Stimulated activated CD4-positive, alpha-beta T cell treated with anti-CD3 and anti-CD28 coated beads, Interleukin-2, amount 100 ng/mL, for 48 hours (primary cell): ENCODE results near the gene ACOT9.
"Not testable (repeated sequence)": the region's sequence is repeated elsewhere in the genome, so short reads cannot be mapped to it uniquely, and the experiment has no call there.

ENCODE experiments used
- DNase-seq, 2 donors: peaks; one replicate each; pipeline ENCODE4 v3.0.0-alpha.2; 2020

The ACOT9 gene

DNA sequence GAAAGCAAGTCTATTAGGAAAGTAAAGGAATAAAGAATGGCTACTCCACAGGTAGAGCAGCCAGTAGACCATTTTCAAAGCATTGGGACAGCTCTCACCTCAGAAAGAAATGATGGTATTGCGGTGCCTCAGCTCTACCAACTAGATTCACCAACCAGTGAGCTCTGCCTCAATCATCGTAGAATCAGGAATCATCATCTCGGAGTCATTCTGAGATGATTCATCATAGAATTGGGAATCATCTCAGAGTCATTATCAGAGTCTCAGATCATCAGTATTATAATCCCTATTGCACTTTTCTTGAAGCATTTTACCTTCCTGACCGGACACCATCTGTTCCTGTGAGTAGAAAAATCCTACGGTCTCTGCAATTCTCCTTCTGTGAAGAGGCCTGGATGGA is 22.4 kb upstream of the ACOT9 start:
- no peak for DNase-seq

DNA sequence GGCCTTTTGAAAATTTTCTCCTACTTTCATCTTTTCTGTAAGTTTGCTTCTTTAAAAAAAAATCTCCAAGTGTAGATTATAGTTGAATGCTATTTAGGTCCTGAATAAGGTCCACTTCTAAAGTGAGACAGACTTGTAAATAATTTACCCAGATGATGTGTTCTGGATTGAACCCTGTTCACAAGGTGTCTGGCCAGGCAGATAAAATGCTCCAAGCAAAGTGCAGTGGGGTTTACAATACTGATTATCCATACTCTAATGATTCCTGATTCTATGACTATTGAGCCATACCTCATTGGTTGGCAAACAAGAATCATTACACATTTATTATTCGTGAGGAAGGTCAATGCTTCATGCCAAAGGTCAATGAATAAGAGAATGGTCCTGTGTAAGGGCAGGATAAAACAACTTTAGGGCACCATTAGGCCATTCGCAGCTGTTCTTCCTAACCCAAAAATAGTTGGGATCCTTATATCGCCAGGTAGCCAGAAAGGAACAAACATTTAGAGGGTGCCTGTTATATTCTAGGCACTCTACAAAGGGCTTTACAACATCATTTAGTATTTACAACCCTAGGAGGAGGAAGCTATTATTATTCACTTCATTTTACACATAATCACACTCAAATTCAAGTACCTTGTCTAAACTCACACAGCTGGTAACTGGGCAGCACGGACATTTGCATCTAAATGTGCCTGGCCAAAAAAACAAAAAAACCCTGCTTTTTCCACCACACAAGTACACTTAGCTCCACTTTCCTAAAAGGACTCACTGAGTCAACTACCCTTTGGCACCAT is 21.3 kb upstream of the ACOT9 start:
- no peak for DNase-seq

DNA sequence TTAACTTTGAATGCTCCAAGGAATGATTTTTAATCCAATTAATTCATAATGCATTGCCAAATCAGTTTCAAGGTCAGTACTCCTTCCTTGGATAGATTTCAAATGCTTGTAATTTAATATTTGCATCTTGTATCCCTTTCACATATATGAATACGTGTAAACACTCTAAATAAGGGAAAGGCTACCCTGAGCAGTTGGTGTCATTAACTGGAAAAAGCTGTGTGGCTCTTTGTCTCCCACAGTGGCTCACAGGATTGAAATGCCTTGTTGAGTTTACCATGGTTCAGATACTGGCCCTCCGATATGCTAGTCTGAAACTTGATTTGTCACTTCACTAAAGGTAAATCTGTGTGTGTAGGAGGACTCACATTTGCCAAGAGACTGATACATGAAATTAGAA is 16.7 kb upstream of the ACOT9 start:
- DNase-seq: no peak

DNA sequence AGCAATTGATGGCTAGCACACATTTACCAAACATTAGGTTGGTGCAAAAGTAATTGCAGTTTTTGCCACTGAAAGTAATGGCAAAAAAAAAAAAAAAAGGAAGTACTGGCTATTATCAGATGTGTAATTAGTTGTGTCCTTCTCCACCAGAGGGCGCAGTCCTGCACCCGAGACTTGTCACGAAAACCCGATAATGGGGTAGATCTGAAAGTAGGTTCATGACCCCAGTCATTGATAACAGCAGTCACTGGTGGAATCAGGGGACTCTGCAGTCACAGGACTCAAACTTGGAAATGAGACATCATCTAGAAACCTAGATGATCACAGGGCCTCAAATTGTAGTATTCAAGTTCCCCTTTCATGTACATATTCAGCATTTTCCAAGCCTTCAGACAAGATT is 13.1 kb upstream of the ACOT9 start:
- peak; percentile 50 to 61 for DNase-seq

DNA sequence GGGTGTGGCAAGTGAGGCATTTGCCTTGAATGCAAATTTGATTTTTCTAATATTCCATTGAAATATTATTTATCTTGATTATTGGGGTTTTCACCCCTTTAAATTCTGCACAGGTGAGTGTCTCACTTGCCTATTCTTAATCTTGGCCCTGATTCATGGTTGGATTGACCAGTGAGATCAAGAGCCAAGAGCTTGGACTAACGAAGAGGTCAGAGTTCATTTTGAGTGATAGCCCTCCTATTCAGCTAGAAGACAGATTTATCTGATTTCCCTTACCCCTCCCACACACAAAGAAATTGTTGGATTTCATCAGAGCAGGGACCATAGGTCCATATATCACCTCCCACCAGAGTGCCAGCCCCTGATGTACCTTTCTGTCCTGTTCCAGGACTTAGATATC is 11.6 kb upstream of the ACOT9 start:
- DNase-seq: no peak

DNA sequence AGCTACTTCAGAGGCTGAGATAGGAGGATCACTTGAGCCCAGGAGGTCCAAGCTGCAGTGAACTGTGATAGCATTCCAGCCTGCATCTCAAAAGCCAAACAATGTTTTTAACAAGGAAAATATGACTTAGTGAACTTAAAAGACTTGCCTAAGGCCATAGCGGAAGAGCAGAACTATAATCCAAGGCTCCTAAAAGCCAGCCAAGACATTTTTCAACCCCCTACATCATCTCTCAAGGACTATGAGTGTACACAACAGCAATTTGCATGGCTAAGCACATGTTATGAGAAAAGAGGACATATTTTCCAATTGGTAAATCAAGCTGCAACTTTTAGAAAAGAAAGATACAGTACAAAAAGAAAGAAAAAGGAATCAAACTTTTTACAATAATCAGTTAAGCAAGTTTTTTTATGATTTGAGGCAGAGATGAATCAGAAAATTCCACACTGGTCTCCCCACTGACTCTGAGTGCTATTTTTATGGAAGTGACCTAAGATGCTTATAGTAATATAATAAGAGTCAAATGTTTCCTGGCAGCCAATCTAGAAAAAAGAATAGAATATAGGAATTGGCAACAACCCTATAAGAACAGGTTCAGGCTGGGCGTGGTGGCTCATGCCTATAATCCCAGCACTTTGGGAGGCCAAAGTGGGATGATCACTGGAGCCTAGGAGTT is 9.8 kb upstream of the ACOT9 start:
- DNase-seq: no peak

DNA sequence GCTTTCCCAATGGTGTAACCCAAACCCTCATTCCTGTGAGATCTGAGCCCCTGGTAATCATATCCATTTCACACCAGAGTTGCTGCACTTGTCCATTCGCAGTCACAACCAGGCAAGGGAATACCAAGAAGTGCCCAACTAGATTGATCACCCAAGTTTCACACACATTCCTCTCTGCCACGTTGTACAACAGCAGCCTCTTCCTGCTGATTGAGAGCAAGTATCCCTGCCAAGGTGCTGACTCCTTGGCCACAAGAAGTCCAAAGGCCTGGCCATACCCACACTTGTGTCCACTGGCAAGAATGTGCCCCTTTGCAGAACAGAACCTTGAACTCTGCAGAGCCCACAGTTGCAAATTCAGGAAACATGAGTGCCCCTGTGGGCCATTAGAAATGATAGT is 6.5 kb upstream of the ACOT9 start:
- DNase-seq: no peak

DNA sequence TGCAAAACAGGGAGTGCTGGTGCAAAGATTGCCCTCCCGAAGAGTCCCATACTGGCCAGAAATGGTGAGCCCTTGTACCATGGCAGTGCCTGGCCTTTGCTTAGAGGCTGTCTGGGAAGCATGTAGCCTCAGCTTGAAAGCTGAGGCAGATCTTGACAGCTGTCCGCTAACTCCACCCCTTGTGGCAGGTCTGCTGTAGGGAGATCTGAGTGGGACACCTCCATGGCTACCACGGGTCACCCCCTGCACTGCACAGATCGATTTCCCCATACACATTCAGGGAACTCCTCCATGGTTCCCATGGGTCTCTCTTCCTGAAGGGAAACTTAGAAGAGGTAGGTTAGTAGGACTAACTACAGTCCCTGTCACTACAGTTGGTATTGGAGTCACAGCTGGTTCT is 6.1 kb upstream of the ACOT9 start:
- DNase-seq: no peak

DNA sequence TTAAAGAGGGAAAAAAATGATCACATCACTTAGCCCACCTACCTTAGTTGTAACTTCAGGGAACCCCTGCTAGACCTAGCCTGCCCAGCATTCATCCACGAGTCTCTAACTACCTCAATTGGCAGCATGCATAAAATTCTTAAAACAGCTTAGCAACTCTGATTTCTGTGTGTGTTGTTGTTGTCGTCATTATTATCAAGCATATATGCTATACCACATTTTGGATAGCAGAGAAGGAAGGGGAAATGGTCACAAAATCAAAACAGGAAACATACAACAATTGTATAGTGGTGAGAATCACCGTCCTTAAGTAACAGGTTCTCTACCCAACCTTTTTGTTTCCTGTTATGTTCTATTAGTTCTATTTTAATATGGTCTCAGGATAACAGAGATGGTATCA is 2.7 kb upstream of the ACOT9 start:
- no peak for DNase-seq

DNA sequence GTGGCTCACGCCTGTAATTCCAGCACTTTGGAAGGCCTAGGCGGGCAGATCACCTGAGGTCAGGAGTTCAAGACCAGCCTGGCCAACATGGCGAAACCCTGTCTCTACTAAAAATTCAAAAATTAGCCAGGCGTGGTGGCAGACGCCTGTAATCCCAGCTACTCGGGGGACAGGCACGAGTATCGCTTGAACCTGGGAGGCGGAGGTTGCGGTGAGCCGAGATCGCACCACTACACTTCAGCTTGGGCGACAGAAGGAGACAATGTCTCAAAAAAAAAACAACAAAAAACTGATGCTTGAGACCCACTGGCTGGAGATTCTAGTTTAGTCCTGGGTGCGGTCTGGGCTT is 521 bp upstream of the ACOT9 start:
- DNase-seq: not testable (repeated sequence)

DNA sequence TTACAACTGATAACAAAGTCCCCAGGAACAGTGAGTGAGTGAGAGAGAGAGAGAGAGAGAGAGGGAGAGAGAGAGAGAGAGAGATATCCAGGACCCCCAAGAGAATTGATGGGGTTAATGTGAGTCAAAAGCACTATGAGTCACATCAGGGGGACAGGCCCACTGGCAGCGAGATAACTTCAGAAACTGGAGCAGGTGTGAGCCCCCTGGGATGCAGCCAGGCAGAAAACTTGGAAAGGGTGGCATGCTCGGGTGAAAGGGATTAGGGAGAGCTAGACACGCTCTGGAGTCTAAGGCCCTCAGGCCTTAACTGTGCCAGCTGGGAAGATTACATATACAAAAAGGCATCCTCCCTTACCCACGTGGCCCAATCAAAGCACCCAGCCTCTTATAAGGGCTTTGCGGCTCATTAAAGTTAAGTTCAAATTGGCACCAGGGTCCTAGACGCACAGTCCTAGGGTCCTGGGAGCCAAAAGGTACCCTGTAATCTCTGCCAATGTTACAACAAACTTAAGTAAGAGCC is 841 bp downstream of the ACOT9 start:
- DNase-seq: no peak

DNA sequence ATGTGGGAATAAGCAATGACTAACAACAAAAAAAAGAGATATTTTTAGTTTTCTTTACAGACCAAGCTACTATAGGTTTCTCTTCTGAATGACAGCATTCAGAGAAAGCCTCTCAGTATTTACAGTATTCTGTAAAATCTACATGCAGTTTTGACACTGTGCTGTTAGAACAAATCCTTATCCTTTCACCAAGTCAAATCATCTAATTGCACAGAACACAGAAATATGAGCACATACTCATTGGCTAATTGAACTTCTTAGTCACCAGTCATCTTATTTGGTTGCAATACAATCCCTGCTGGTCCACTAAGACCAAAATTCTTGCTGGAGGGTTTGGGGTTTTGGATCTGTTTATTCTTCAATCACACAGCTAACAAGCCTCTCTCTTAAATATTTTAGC is 5.7 kb downstream of the ACOT9 start:
- no peak for DNase-seq

DNA sequence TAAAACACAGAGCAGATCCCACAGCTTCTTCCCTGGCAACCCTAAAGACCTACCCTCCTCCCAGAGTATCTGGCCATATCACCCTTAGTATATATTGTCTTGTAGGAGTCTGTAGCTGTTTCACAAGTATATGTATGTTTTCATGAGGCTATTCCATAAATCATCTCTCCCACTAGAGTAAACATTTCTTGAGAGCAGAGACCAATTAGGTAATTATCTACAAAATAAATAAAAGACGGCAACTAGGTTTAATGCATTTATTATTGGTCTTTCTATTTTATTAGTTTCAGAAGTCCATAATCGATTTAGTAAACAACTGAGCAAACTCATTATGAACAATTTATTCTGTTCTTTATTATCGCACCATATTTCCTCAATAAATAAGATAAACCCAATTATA is 7.0 kb downstream of the ACOT9 start:
- DNase-seq: no peak

DNA sequence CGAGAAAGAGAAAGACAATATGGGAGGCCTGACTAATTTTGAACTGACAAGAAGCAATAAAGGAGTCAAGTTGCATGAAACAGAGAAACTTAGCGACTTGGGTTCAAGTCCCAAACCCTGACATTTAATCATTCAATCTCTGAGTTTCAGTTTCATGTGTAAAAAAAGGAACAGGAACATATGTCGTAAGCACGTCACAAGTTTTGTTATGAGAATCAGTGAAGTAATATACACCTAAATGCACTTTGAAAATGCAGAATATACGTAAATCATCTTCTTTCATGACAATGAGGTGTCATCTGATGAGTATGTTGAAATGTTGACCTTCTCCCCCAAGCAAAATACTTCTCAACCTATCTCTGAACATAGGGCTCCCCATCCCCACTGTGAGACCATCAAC is 10.4 kb downstream of the ACOT9 start:
- DNase-seq: no peak

DNA sequence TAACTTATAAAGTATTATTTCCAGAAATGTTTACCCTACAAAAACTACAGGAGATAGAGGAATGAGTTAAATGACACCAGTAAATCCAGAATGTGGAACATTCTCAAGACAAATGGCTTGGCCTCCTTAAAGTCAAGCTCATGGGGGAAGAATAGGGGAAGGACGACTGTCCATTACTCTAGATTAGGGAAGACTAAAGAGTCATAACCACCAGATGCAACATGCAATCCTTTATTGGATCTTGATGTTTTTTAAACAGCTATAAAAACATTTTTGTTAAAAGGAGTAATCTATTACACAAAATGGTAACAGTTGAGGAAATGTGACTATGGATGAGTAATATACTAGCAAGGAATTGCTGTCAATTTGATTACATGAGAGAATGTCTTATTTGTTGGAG is 11.1 kb downstream of the ACOT9 start:
- no peak for DNase-seq

DNA sequence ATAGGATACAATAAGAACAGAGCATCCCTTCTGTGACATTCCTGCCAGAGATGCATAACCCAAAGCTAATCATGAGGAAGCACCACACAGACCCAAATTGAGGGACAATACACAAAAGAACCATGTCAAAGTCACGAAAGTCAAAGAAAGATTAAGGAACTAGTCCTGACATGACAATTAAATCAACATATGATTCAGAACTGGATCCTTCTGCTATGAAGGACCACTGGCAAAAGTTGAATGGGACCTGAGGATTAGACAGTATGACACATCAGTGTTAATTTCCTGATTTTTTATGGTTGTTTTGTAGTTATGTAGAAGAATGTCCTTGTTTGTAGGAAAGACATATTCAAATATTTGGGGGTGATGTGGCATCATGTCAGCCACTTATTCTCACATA is 13.9 kb downstream of the ACOT9 start:
- no peak for DNase-seq

DNA sequence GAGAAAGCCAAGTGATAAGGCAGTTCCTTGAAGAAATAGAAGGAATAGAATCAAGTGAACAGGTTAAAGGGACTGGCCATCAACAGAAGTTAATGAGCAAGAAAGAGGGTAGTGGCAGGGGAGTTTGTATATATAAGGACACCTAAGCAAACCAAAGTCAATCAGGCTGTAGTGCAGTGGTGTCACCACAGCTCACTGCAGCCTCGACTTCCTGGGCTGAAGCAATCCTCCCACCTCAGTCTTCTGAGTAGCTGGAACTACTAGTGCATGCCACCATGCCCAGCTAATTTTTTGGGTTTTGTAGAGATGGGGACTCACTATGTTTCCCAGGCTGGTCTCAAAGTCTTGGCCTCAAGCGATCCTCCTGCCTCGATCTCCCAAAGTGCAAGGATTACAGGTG is 15.9 kb downstream of the ACOT9 start:
- no peak for DNase-seq

DNA sequence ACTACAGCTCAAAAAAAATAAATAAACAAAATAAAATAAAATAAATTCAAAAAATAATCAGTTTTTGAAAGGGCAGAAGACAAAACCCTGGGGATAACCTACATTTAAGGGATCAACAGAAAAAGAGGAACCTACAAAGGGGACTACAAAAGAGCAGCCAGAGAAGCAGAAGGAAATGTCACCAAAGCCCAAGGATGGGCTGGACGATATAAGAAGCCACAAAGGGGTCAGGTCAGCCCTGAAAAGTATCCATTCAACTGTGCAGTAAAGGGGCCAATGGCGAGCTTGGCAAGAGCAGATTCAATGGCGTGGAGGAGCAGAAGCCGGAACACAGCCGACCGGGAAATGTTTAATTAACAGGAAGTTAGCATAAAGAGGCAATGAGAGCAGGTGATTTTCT is 16.9 kb downstream of the ACOT9 start:
- no peak for DNase-seq

DNA sequence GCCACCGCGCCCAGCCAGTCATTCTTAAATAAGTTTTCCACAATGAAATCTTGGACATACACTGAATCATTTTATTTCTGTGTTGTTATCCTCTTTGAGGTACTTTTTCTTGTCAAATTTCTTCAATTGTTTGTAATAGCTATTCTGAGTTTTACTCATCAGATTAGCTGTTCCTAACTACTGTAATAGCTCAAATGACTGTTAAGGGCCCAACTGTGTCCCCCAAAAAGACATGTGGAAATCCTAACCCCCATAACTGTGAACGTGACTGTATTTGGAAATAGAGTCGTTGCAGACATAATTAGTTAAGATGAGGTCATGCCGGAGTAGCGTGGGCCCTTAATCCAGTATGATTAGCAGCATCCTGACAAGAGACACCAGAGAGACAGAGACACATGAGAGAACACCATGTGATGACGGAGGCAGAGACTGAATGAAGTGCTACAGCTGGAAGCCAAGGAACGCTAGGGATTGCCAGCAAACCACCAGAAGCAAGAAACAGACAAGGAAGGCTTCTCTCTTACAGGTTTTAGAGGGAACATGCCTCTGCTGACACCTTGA is 22.9 kb downstream of the ACOT9 start:
- DNase-seq: no peak

DNA sequence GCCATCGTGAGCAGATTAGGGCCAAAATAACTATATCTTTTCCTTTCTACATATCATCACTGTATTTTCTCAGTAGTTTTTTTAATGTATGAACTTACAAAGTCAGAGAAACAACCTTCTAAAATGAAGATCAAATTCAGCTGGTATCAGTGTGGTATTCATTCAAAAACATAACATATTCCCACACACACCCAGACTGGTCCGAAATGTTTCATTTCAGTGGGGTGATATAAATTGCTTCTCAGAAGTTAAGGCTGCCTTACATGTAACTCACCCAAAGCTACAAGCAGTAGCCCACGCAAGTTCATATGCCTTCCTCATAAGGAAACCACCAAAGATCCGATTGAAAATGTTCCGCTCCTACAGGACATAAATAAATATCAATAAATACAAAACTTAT is 37.8 kb downstream of the ACOT9 start:
- no peak for DNase-seq

DNA sequence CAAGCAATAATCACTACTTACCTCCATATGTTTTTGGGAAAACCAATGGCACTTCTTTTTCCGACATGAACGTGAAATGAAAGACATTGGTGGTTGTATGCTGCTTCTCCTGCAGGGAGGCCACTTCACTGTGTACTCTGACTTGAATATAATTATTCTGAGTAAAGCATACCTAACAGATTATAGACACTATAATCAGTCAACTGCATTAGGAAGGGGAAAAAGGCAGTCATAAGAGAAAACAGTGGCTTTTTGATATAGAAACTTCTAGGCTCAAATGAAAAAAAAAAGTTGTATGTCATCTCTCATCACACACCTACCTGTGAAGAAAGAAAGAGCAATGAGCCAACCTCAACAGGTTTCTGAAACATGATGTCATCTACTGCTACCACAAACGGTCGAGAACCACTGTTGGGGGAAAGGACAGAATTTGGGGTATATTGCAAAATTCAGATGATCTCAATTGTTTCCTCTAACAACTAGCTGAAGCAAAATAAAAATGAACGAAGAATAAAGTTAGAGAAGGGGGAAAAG is 38.3 kb downstream of the ACOT9 start:
- DNase-seq: no peak

DNA sequence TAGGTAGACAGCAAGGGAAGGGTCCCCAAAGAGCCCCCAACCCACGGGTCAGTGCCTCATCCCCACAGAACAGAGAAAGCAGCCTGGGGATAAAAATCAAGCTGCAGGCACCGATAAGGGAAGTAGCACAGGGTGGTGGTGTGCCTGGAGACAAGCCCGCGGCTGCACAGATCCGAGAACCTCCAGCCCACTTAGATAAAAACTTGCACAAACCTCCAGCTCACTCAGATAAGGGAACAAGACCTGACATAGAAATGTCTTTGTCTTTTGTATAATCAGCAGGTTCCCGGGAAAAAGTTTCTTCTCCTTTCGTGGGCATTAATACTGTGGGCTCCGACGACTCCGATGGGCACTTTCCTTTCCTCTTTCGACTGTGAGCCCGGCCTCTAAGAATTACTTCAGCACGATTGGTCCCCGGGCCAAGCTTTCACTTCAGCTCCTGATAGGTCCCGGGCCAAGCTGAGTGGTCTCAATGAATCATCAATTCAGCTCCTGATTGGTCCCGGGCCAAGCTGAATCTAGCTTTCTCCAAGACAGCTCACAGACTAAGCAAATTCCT is 43.4 kb downstream of the ACOT9 start:
- peak in 1 of 2 donors; percentile 10 for DNase-seq

DNA sequence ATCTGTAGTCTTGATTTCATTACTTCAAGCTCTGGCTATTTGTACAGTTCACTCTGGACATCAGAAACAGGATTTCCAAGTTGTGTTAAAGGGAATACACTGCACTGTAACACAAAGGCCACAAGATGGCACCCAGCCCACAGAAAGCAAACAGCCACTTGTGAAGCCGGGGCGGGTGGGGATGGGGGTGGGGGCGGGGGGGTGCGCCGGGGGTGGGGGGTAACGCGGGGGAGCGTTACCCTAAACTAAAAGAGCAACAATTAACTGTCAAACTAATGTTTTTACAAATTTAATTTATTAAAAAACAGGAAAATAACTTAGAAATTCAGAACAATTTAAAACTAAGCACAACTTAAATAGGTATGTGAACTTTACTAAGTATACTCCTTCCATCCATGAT is 48.5 kb downstream of the ACOT9 start:
- DNase-seq: peak; percentile 8 to 31

DNA sequence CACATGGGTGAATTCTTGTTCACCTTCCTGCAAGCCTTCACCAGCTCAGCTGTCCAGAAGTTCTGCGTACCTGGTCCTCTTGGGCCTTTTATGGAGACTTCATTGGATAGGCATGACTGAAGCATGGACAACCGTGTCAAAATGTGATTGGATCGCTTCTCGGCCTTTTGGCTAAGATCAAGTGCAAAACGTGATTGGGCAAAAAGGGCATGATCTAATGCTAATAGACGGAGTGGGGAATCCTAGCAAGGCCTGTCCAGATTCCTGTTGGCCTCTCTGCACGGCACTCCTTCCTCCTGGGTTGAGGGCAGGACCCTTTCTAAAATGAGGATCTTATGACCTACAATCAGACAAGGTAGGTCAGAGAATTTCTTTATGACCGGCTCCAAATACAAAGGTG is 50.9 kb downstream of the ACOT9 start:
- DNase-seq: no peak
